Stimulated activated CD4-positive, alpha-beta T cell treated with anti-CD3 and anti-CD28 coated beads, Interleukin-4, amount 100 ng/mL, for 1 hour (primary cell): ENCODE data around the gene RBFOX2.

Experiments used
- DNase-seq: peaks from one replicate; pipeline ENCODE4 v3.0.0-alpha.2; 2020

RBFOX2 gene

GRCh38 chr22:35921044-35921443 lies 107.6 kb downstream of the RBFOX2 start:
- DNase-seq = no peak

- no peak for DNase-seq
These were observed 109.6 kb downstream of the RBFOX2 start for GRCh38 chr22:35919002-35919542.

GRCh38 chr22:35918456-35918855 lies 110.2 kb downstream of the RBFOX2 start:
- no peak for DNase-seq

DNA sequence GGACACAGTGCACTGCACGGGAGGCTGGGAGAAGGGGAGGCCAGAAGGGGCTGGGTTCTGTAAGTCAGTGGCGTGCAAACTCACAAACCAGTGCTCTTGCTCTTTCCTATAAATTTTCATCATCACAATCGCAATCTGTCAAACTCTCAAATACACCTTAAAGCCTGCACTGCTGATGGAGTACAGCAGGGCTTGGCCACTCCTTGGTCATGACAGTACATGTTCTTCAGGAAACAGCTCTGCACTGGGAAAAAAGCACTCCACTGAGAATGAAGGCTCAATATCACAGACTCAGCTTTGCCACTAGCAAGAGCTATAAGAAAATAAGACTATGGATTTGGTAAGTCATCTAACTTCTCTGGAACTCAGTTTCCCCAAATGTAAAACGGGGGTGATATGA lies 111.0 kb downstream of the RBFOX2 start:
- DNase-seq = no peak

GRCh38 chr22:35915477-35916013 lies 113.1 kb downstream of the RBFOX2 start:
- no peak for DNase-seq

DNA sequence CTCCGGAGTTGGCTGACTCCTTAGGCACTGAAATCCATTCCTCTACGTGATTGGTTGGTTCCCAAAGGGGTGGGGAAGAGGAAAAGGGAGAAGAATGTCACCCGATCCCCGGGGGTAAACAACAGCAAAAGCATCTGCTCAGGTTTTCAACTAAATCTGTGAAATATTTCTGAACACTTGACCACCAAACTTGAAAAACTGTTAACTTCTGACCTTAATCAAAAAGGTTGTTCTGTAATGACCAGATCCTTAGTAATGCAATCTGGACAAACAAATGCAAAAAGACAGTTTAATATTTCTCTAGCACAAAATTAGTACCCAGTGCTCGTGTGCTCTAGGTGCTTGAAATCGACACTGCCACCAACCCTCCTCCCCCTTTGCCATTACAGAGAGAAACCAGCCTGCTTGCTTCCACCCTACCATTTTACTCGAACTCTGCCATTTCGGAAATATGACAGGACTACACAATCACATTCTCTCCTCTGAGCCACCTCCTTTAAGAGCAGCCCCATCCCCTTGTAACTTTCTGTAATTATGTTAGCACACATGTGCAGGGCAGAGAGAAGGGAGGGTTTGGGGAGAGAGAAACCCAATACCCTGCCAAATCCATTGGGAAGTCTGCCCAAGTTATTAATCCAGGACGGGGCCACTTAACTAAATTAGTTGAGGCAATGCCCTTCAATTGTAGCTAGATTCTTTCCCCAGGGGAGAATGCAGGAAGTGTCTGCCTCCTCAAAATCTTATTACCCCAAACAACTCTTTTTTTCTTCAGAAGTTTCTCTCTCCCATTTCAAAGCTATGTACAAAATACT lies 113.8 kb downstream of the RBFOX2 start:
- DNase-seq = no peak

DNA sequence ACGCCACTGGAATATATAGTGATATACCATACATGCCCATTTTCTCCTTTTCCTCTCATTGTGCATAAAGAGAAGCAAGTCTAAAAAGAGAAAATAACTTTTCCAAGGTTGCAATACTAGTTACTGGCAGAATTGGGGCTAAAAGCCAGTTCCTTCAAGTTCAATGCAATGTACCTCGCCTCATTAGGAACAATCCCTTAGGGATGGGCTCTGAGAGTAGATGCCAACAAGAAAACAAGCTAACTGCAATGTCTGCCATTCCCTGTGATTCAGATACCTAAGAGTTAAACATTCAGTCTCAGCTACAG lies 114.3 kb downstream of the RBFOX2 start:
- no peak for DNase-seq

- DNase-seq = no peak
These were observed 114.7 kb downstream of the RBFOX2 start for GRCh38 chr22:35913925-35914324.

DNA sequence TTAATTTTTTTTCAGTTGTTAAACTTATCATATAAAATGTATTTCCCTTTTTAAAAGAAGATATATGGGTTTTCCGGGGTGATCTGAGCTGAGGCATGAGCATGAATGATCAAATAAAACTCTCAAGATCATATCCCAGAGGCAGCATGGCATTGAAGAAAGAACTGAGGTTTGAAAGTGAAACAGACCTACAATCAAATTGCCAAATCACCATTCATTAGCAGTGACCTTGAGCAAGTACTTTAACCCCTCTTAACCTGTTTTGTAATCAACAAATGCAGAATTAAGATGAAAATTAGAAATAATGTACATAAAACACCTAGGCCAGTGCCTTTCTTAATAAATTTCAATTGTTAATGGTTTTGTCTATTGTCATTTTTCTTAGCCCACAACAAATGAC lies 116.0 kb downstream of the RBFOX2 start:
- no peak for DNase-seq

DNA sequence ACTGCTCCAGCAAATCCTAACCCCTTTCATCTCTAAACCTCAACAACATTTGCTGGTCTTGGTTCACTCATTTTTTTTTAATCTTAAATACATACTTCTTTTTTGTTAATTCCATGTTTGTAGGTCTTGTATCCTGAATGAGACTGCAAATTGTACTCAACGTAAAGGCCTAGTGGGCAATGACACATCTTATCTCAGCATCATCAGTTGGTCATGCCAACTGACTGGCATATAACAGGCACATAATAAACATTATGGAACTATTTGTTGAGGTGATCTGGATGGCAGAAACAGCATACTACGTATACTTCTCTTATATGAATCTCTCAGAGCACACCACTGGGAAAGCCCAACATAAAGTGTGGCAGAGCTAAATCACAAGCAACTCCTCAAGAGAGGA lies 116.7 kb downstream of the RBFOX2 start:
- DNase-seq = no peak

DNA sequence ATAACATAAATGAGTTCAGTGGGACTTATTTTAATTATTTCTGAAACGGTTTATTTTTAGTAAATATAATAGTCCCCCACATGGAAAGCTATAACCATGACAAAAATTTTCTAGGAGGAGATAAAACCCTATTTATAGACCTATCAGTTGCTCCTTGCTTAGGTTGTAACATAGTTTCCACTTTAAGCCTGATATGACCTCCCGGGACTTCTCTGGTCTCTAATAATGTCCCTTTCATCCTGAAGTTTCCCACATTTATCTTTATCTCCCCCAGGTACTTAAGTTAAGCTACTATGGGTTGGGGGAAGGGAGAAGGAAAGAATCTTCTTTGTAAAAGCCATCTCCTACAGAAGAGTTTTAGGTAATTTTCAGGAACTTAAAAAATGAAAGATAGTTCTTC lies 117.7 kb downstream of the RBFOX2 start:
- DNase-seq = no peak

DNA sequence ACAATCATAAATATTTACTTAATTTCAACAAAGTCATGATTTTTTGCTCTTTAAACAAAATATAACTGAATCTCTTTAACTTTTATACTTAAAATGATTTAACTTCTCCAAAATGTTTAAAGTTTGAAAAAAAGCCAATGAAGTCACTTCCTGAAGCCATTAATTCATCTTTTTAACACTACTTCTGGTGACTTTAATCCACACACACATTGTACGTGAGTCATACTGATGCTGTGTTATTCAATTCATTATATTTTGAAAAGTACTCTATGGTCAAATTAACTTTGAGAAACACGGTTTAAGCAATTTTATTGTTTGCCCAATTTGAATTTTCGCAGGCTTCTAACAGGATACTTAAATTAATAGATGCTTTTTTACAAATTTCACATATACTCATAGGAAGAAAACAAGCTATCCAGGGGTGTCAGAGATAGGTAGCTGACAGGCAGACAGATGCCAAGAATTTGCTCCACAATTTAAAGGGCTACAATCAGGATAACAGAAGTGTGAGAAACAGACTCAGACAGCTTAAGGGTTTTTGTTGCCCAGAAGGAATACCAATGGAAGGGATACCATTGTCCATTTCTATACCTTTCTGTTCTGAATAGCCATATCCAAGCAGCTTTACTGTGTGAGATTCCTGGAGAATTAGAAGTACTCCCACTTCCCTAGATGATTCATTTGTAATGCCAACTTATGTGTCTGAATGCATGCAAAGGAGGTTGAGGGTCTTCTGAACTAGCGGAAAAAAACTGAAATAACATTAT lies 118.4 kb downstream of the RBFOX2 start:
- no peak for DNase-seq

DNA sequence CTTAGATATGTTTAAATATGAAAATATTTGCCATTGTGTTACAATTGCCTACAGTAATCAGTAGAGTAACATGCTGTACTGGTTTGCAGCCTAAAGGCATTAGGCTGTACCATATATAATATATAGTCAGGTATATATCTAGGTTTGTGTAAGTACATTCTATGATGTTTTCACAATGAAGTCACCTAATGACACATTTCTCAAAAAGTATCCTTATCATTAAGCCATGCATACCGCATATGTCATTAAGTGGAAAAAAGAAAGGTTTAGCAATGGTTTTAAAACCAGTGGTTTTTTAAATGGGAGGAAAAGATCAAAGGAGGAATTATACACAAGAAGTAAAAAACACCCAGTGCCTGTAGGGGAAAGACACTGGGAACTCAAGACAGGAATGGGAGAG lies 122.7 kb downstream of the RBFOX2 start:
- DNase-seq = no peak

GRCh38 chr22:35904752-35905151 lies 123.9 kb downstream of the RBFOX2 start:
- DNase-seq = no peak

- DNase-seq = no peak
These were observed 124.3 kb downstream of the RBFOX2 start for GRCh38 chr22:35904336-35904692.

DNA sequence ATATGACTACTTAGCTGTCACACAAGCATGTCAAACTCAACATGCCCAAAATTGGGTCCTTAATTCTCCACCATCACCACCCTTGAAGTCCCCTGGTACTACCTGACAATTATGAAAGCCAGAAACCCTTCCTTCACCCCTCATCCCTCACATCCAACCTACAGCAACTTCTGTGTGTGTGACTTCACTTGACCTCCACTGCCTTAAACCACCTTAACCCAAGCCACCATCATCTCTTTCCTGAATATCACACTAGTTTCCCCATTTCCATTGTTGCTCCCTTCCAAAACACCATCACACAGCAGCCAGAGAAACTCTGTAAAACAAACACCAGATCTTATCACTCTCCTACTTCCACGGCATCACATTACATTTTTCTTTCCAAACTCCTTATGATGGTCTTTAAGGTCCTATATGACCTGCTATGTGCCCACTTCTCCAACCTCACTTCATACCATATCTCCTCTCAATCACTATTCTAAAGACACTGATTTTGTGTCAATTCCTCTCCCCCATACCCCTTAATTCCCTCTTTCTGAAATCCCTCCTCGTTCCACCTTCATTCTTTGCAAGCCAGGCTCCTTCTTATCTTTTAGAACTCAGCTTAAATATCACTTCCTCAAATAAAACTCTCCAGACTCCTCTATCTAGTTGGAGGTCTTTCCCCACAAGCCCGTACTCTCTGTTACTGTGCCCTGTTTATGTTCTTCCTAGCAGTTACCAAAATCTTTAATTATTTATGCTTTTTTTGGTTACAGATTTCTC lies 124.9 kb downstream of the RBFOX2 start:
- DNase-seq = no peak

DNA sequence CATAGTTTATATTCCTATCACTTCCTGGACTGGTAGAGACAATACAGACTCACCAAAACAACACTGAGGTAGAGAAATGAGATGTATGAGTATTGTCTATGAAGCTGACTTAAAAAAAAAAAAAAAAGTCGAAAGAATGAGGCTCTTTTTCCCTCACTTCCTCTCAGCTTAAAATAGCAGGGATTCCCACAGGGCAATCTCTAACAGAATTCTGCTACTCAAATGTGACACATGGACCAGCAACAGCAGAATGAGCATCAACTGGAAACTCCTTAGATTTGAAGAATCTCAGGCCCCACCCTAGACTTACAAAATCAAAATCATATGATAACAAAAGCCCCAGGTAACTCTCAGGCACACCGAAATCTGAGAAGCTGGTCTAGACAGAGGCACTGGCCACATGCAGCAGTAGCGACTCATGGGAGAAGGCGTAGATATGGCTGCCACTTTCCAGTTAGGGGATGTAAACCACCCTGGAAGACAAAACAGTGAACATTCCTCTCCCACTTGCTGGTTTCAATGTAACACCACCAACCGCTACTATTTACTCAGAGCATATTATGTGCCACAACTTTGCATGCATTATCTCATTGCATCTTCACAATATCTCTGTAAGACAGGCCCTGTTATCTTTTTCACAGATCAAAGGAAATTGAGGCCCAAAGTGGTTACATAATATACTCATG lies 128.0 kb downstream of the RBFOX2 start:
- no peak for DNase-seq

DNA sequence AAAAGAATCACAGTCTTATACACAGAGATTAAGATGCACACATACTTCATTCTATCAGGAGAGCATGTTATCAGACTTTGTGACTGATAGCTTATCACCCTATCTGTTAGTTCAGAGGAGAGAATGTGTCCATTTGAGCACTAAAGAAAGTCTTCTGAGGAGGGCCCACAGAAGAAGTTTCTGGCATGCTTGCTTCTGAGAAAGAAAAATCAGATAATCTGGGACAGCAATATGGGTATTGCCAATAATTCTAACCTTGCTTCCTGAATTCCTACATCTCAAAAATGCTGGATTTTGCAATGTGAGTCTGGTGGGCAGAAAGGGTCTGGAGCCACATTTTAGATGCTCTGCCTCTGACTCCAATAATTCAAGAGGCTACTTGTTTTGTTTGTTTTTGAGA lies 128.9 kb downstream of the RBFOX2 start:
- DNase-seq = no peak

GRCh38 chr22:35896111-35896705 lies 132.4 kb downstream of the RBFOX2 start:
- DNase-seq = no peak

GRCh38 chr22:35894937-35895708 lies 133.5 kb downstream of the RBFOX2 start:
- DNase-seq = no peak

GRCh38 chr22:35894464-35894878 lies 134.2 kb downstream of the RBFOX2 start:
- DNase-seq = no peak
